Activated CD4-positive, CD25-positive, alpha-beta regulatory T cell treated with anti-CD3 and anti-CD28 coated beads, Interleukin-2, amount 50 U/mL, for 72 hours (primary cell): ENCODE data around the gene GATA6.
"Not testable (repeated sequence)": the region's sequence is repeated elsewhere in the genome, so short reads cannot be mapped to it uniquely, and the experiment has no call there.

Source experiments
- DNase-seq: peaks from one replicate; pipeline ENCODE4 v3.0.0; 2021

The GATA6 gene

GRCh38 chr18:22184573-22184972 is 15.2 kb downstream of the GATA6 start:
- not testable (repeated sequence) for DNase-seq

GRCh38 chr18:22185273-22185672 is 15.9 kb downstream of the GATA6 start:
- DNase-seq: no peak

- DNase-seq: no peak
Measured at GRCh38 chr18:22185771-22186386, 16.5 kb downstream of the GATA6 start.

GRCh38 chr18:22186484-22186971 is 17.1 kb downstream of the GATA6 start:
- DNase-seq: no peak

GRCh38 chr18:22188559-22189267 is 19.3 kb downstream of the GATA6 start:
- no peak for DNase-seq

- DNase-seq: no peak
Measured at GRCh38 chr18:22189449-22190166, 20.2 kb downstream of the GATA6 start.

GRCh38 chr18:22191346-22191695 is 21.9 kb downstream of the GATA6 start:
- DNase-seq: no peak

- DNase-seq: no peak
Measured at GRCh38 chr18:22191923-22192322, 22.5 kb downstream of the GATA6 start.

GRCh38 chr18:22193466-22193865 is 24.1 kb downstream of the GATA6 start:
- no peak for DNase-seq

- DNase-seq: no peak
Measured at GRCh38 chr18:22194151-22194598, 24.8 kb downstream of the GATA6 start.

GRCh38 chr18:22195052-22195451 is 25.7 kb downstream of the GATA6 start:
- DNase-seq: no peak

- DNase-seq: not testable (repeated sequence)
Measured at GRCh38 chr18:22196943-22197342, 27.6 kb downstream of the GATA6 start.

GRCh38 chr18:22197668-22198067 is 28.3 kb downstream of the GATA6 start:
- DNase-seq: no peak

- DNase-seq: no peak
Measured at GRCh38 chr18:22198163-22198562, 28.8 kb downstream of the GATA6 start.

GRCh38 chr18:22199005-22199404 is 29.6 kb downstream of the GATA6 start:
- no peak for DNase-seq

- DNase-seq: no peak
Measured at GRCh38 chr18:22200611-22201225, 31.3 kb downstream of the GATA6 start.

- no peak for DNase-seq
Measured at GRCh38 chr18:22203035-22203434, 33.6 kb downstream of the GATA6 start.

GRCh38 chr18:22203536-22204213 is 34.3 kb downstream of the GATA6 start:
- no peak for DNase-seq

- DNase-seq: no peak
Measured at GRCh38 chr18:22204214-22204536, 34.8 kb downstream of the GATA6 start.

GRCh38 chr18:22204996-22205395 is 35.6 kb downstream of the GATA6 start:
- no peak for DNase-seq

- DNase-seq: no peak
Measured at GRCh38 chr18:22207021-22207758, 37.8 kb downstream of the GATA6 start.

GRCh38 chr18:22210311-22210754 is 40.9 kb downstream of the GATA6 start:
- no peak for DNase-seq
